ENCODE measurements around the gene FUT2.

FUT2 gene

GRCh38 chr19:48734625-48735024 lies 38.9 kb downstream of the FUT2 start:
- no peak for DNase-seq

- no peak for DNase-seq
Measured at GRCh38 chr19:48735031-48735615, 39.4 kb downstream of the FUT2 start.

GRCh38 chr19:48737360-48737998 lies 41.7 kb downstream of the FUT2 start:
- DNase-seq, result peak; percentile 30

- DNase-seq, result peak; percentile 93
Measured at GRCh38 chr19:48738557-48739403, 43.0 kb downstream of the FUT2 start.

- no peak for DNase-seq
Measured at GRCh38 chr19:48739404-48740163, 43.8 kb downstream of the FUT2 start.

GRCh38 chr19:48740164-48740972 lies 44.6 kb downstream of the FUT2 start, which contains the start of gene RASIP1:
Gene RASIP1 (minus strand): TSS chr19:48740610. CDS start chr19:48740282, 328 bp downstream.
- DNase-seq, result no peak

- peak; percentile 28 for DNase-seq
Measured at GRCh38 chr19:48741129-48741999, 45.6 kb downstream of the FUT2 start.

GRCh38 chr19:48742096-48742495 lies 46.3 kb downstream of the FUT2 start:
- no peak for DNase-seq

GRCh38 chr19:48745208-48745995 lies 49.6 kb downstream of the FUT2 start:
- peak; percentile 75 for DNase-seq

- no peak for DNase-seq
Measured at GRCh38 chr19:48746110-48746509, 50.3 kb downstream of the FUT2 start.

GRCh38 chr19:48746738-48747575 lies 51.2 kb downstream of the FUT2 start, which contains the start of gene IZUMO1:
Gene IZUMO1 (minus strand): TSS chr19:48746909. CDS start chr19:48745859, 1,050 bp downstream.
- DNase-seq, result peak; percentile 67

- no peak for DNase-seq
Measured at GRCh38 chr19:48749571-48750198, 53.9 kb downstream of the FUT2 start.

- DNase-seq, result no peak
Measured at GRCh38 chr19:48750351-48750750, 54.6 kb downstream of the FUT2 start.

GRCh38 chr19:48750771-48751504 lies 55.2 kb downstream of the FUT2 start:
- DNase-seq, result no peak

- DNase-seq, result no peak
Measured at GRCh38 chr19:48751845-48752495, 56.2 kb downstream of the FUT2 start.

GRCh38 chr19:48752496-48753365 lies 57.0 kb downstream of the FUT2 start, which contains the start of gene FUT1:
Gene FUT1 (minus strand): TSS chr19:48752641. CDS start chr19:48751281, 1,360 bp downstream.
- DNase-seq, result peak; percentile 47

Data from CD4-positive, alpha-beta T cell treated with Interleukin-21 for 1 hour (primary cell).